ENCODE results near the gene MRPS10.

DNA sequence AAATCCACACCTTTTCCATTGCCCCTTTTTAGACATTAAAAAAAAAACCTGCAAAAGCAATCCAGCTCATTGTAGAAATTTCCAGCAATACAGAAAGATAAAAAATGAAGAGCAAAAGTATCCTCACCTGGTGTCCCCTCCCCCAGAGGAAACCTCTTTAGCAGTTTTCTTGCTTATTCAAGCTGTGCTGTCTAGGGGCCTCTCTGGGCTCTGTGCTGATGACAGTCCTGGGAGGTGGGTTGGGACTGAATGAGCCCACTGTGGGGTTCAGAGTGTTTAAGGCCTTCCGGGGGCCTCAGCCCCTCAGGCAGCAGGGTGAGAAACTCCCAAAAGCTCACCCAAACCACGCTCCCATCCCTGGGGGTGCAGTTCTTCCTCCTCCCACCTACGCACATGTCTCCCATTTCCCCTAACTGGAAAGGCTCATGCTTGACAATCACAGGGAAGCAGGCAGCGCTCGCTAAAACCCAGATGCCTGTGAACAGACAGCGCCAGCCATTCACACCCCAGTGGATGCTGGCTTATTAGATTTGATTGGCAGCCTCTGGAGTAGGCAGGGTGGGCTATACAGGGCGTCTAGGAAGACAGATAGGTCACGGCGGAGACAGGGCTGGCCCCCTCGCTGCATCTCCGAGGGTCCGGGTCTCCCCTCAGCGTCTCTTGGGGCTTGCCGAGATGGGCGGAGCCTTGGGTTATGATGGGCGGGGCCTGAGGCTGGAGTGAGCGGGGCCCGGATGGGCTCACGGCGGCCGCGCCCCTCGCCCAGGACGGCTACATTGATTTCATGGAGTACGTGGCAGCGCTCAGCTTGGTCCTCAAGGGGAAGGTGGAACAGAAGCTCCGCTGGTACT, 39.9 kb downstream of the MRPS10 start:
- TF ChIP-seq, protein P1, sequence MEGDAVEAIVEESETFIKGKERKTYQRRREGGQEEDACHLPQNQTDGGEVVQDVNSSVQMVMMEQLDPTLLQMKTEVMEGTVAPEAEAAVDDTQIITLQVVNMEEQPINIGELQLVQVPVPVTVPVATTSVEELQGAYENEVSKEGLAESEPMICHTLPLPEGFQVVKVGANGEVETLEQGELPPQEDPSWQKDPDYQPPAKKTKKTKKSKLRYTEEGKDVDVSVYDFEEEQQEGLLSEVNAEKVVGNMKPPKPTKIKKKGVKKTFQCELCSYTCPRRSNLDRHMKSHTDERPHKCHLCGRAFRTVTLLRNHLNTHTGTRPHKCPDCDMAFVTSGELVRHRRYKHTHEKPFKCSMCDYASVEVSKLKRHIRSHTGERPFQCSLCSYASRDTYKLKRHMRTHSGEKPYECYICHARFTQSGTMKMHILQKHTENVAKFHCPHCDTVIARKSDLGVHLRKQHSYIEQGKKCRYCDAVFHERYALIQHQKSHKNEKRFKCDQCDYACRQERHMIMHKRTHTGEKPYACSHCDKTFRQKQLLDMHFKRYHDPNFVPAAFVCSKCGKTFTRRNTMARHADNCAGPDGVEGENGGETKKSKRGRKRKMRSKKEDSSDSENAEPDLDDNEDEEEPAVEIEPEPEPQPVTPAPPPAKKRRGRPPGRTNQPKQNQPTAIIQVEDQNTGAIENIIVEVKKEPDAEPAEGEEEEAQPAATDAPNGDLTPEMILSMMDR (IDR thresholded peaks at IDR 0.05; ENCODE audit: low read depth, low read length, missing input control): no peak
- TF ChIP-seq FOXA1 (IDR thresholded peaks at IDR 0.05): no peak
